Loucy (cell line): Measurements from ENCODE around the gene IMP3.

Experiments
- H2AFZ ChIP-seq: fragments of 200-600 bp; sonication (generic); 2 replicates; pipeline ENCODE4 v1.6.0; 2016; ENCODE audit warnings: antibody characterized with exemption, mild to moderate bottlenecking, low read length, moderate library complexity
- H3F3A ChIP-seq: fragments of 200-600 bp; 2 replicates; pipeline ENCODE4 v1.6.0; 2016; ENCODE audit warnings: antibody characterized with exemption, low read depth, mild to moderate bottlenecking
- H3K27me3 ChIP-seq: fragments of 200-600 bp; sonication (generic); 2 replicates; pipeline ENCODE4 v1.6.1; 2014; ENCODE audit warnings: low read length, mild to moderate bottlenecking; ENCODE audit not compliant: insufficient read depth, poor library complexity, severe bottlenecking
- H3K36me3 ChIP-seq: fragments of 200-600 bp; sonication (generic); 2 replicates; pipeline ENCODE4 v1.6.1; 2016; ENCODE audit warnings: low read length; ENCODE audit not compliant: insufficient read depth
- H3K4me1 ChIP-seq: fragments of 200-600 bp; sonication (generic); 2 replicates; pipeline ENCODE4 v1.5.1; 2014; ENCODE audit warnings: low read length, mild to moderate bottlenecking; ENCODE audit not compliant: insufficient read depth, poor library complexity, severe bottlenecking
- H3K4me2 ChIP-seq: fragments of 200-600 bp; sonication (generic); 2 replicates; pipeline ENCODE4 v1.6.0; 2014; ENCODE audit warnings: antibody characterized with exemption, low read length, low read depth, mild to moderate bottlenecking; ENCODE audit not compliant: poor library complexity, severe bottlenecking
- H3K4me3 ChIP-seq: fragments of 200-600 bp; sonication (generic); 2 replicates; pipeline ENCODE4 v1.5.1; 2014; ENCODE audit warnings: low read length, mild to moderate bottlenecking, mixed read lengths; ENCODE audit not compliant: poor library complexity, severe bottlenecking
- H3K79me2 ChIP-seq: fragments of 200-600 bp; sonication (generic); 2 replicates; pipeline ENCODE4 v1.6.1; 2014; ENCODE audit warnings: low read length; ENCODE audit not compliant: insufficient read depth
- H3K9ac ChIP-seq: fragments of 200-600 bp; sonication (generic); 2 replicates; pipeline ENCODE4 v1.6.0; 2014; ENCODE audit warnings: mild to moderate bottlenecking, low read depth, low read length, moderate library complexity; ENCODE audit not compliant: poor library complexity, severe bottlenecking
- H3K9me2 ChIP-seq: fragments of 200-600 bp; sonication (generic); replicated peaks from 2 replicates; pipeline ENCODE4 v1.6.1; 2016; ENCODE audit warnings: low read depth, low read length, mixed read lengths
- H3K9me3 ChIP-seq: fragments of 200-600 bp; sonication (generic); 2 replicates; pipeline ENCODE4 v1.6.1; 2014; ENCODE audit warnings: mild to moderate bottlenecking, antibody characterized with exemption, low read length, low read depth; ENCODE audit not compliant: insufficient read depth
- H4K20me1 ChIP-seq: fragments of 200-600 bp; sonication (generic); 2 replicates; pipeline ENCODE4 v1.6.0; 2014; ENCODE audit warnings: antibody characterized with exemption, low read length, mild to moderate bottlenecking; ENCODE audit not compliant: insufficient read depth, poor library complexity, severe bottlenecking
- EZH2phosphoT487 ChIP-seq: fragments of 200-600 bp; IDR thresholded peaks from 2 replicates; pipeline ENCODE4 v1.6.1; 2018; ENCODE audit warnings: antibody characterized with exemption, mild to moderate bottlenecking, moderate library complexity, borderline replicate concordance
- TF ChIP-seq, protein P1 (sequence below): fragments of 200-600 bp; sonication (generic); conservative IDR thresholded peaks from 2 replicates; pipeline ENCODE4 v1.5.1; 2014; ENCODE audit warnings: mild to moderate bottlenecking, antibody characterized with exemption, low read length

The IMP3 gene

DNA sequence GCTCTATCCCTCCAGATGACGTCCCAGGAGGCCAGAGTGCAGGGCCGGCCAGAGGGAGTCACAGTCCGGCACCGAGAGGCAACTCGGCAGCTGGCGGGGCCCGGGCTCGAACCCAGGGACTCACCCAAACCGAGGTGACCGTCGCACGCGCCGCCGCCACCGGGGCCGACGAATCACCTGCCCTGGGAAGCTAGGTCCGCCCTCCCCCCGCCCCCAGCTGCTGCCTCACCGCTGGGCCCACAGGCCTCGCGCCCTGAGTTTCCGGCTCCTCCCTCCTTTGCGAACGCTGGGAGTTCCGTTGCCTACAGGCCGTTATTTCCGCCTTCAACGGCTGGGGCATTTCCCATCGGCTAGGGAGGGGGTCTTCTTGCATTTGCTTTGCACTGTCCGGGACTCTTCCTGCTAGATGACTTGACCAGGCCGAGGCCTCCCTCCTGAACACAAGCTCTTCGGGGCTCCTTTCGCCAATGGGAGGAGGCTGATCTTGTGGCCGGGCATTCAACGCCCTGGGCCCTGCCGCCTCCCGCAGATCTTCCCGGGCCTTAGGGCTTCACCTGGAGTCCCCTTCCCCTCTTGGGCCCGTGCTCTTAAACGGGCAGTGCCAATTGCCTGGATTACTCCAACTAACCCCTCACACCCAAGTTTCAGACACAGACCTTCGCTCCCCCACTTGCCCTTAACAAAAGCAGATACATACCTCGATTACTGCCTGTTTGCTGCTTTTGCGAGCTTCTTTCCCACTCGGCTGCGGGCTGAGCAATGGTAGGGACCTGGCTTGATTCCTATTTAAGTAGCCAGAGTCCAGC lies 14.3 kb downstream of the IMP3 start, which contains the start of gene SNUPN:
SNUPN (minus strand) TSS at position 184 of the 806 bp plus-strand sequence. CDS start 4,674 bp downstream, outside the sequence.
- TF ChIP-seq, protein P1, sequence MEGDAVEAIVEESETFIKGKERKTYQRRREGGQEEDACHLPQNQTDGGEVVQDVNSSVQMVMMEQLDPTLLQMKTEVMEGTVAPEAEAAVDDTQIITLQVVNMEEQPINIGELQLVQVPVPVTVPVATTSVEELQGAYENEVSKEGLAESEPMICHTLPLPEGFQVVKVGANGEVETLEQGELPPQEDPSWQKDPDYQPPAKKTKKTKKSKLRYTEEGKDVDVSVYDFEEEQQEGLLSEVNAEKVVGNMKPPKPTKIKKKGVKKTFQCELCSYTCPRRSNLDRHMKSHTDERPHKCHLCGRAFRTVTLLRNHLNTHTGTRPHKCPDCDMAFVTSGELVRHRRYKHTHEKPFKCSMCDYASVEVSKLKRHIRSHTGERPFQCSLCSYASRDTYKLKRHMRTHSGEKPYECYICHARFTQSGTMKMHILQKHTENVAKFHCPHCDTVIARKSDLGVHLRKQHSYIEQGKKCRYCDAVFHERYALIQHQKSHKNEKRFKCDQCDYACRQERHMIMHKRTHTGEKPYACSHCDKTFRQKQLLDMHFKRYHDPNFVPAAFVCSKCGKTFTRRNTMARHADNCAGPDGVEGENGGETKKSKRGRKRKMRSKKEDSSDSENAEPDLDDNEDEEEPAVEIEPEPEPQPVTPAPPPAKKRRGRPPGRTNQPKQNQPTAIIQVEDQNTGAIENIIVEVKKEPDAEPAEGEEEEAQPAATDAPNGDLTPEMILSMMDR, result no peak
- no peak for TF ChIP-seq EZH2phosphoT487
- Histone ChIP-seq H3K4me1 (peaks cover 26% of the 10 kb centered on the region), H3K9me2 (no peaks in the 10 kb centered on the region), H2AFZ (peak within 1 kb of the TSS; percentile 85), H3K79me2 (peaks cover 11% of the 10 kb centered on the region), H3K4me3 (peak within 1 kb of the TSS; percentile 85), H3K36me3 (no peaks in the 10 kb centered on the region), H3F3A (peaks cover 15% of the 10 kb centered on the region), H3K9me3 (no peaks in the 10 kb centered on the region), H3K4me2 (peak within 1 kb of the TSS; percentile 95), H3K27me3 (no peaks in the 10 kb centered on the region), H4K20me1 (no peaks in the 10 kb centered on the region), H3K9ac (peak within 1 kb of the TSS; percentile 97)

DNA sequence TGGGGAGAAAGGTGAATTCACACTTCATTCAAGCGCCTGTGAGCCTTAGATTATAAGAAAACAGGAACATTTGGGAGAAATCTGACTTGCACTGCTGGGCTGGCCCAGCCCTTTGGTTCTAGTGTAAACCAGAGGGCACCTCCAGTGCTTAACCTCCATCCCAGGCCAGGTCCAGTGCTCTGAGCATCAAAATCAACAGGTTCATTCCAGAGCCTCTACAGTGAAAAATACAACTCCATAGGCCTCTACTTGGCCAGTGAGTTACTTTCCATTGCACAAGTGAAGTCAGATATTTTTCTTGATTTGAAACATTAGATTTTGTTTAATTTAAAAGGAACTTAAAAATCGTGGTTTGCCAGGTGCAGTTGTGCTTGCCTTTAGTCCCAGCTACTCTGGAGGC lies 17.5 kb downstream of the IMP3 start:
- peak overlapping the region; percentile 29 for H3K9ac ChIP-seq

DNA sequence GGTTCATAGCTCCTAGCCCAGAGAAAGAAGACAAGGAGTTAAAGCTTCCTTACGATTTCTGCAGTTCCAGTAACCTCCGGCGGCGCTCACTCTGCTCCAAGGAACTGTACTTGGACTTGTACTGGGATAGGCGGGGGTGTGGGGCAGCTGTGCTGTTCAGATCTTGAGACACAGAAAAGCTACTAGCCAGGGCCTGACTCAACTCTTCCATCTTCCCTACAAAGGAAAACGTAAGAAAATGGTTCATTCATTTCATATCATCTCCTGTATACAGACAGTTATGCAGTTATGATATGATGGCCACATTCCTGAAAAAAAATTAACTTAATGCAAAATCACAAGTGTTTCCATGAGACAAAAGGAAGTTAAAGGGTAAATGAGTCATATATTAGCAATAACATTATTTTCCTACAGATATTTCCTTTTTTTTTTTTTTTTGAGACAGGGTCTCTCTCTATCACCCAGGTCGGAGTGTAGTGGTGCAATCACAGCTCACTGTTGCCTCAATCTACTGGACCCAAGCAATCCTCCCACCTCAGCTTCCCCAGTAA lies 19.1 kb downstream of the IMP3 start:
- no peak overlapping the region for H3K4me3 ChIP-seq
- H2AFZ ChIP-seq, result no peak overlapping the region
- H3K9ac ChIP-seq, result peak overlapping the region; percentile 17

More for the DNA sequence above, 17.5 kb downstream of the IMP3 start:
- no peak for TF ChIP-seq EZH2phosphoT487
- TF ChIP-seq, protein P1, result no peak
- Histone ChIP-seq H3K36me3 (peaks cover 5% of the 10 kb centered on the region; the same call in 1 of the 2 replicates), H4K20me1 (no peaks in the 10 kb centered on the region), H3F3A (peaks cover 18% of the 10 kb centered on the region), H3K4me3 (no peak overlapping the region), H3K27me3 (no peaks in the 10 kb centered on the region), H3K9me3 (no peaks in the 10 kb centered on the region), H2AFZ (no peak overlapping the region), H3K4me2 (peak overlapping the region; percentile 14), H3K79me2 (peaks cover 11% of the 10 kb centered on the region), H3K4me1 (peaks cover 29% of the 10 kb centered on the region), H3K9me2 (no peaks in the 10 kb centered on the region)

More for the DNA sequence above, 19.1 kb downstream of the IMP3 start:
- H3K4me1 ChIP-seq, result peaks cover 15% of the 10 kb centered on the region
- no peaks in the 10 kb centered on the region for H3K9me2 ChIP-seq
- peaks cover 11% of the 10 kb centered on the region for H3K79me2 ChIP-seq
- peaks cover 9% of the 10 kb centered on the region for H3F3A ChIP-seq
- no peaks in the 10 kb centered on the region for H4K20me1 ChIP-seq
- peaks cover 19% of the 10 kb centered on the region; the same call in 1 of the 2 replicates for H3K36me3 ChIP-seq
- TF ChIP-seq, protein P1, result no peak
- TF ChIP-seq EZH2phosphoT487, result no peak
- peak overlapping the region; percentile 17 for H3K4me2 ChIP-seq
- no peaks in the 10 kb centered on the region for H3K9me3 ChIP-seq
- H3K27me3 ChIP-seq, result no peaks in the 10 kb centered on the region
